Hindlimb muscle (tissue), 1 donor: Measurements from ENCODE around the gene MTUS2. TPM values are rescaled to one million over a fixed set of nuclear protein-coding genes. Genes with fewer than 3 reads are reported as not detected.
"Not testable (repeated sequence)": the region's sequence is repeated elsewhere in the genome, so short reads cannot be mapped to it uniquely, and the experiment has no call there.

Experiments used
- DNase-seq: peaks from one replicate; pipeline ENCODE4 v3.0.0-alpha.2; 2013
- polyA plus RNA-seq: library from polyadenylated mRNA; unstranded; fragments of 120-200 nt; gene quantifications from one replicate; pipeline ENCODE4 v1.2.1, GENCODE V29; 2013; ENCODE audit not compliant: insufficient read length

Gene MTUS2
- polyA plus RNA-seq, 1 donor: 24.3 TPM

- DNase-seq: peak; percentile 21
These were observed 350.4 kb downstream of the MTUS2 start for GRCh38 chr13:29170436-29171082.

GRCh38 chr13:29171244-29171643 is 351.1 kb downstream of the MTUS2 start:
- no peak for DNase-seq

- DNase-seq: no peak
These were observed 354.0 kb downstream of the MTUS2 start for GRCh38 chr13:29174093-29174492.

GRCh38 chr13:29175250-29175873 is 355.2 kb downstream of the MTUS2 start:
- no peak for DNase-seq

GRCh38 chr13:29180055-29180454 is 359.9 kb downstream of the MTUS2 start:
- no peak for DNase-seq

GRCh38 chr13:29182216-29182615 is 362.1 kb downstream of the MTUS2 start:
- DNase-seq: no peak

GRCh38 chr13:29185926-29186325 is 365.8 kb downstream of the MTUS2 start:
- DNase-seq: no peak

- DNase-seq: no peak
These were observed 367.4 kb downstream of the MTUS2 start for GRCh38 chr13:29187584-29187983.

GRCh38 chr13:29190298-29190697 is 370.2 kb downstream of the MTUS2 start:
- DNase-seq: no peak

- no peak for DNase-seq
These were observed 372.9 kb downstream of the MTUS2 start for GRCh38 chr13:29193083-29193482.

GRCh38 chr13:29195456-29195855 is 375.3 kb downstream of the MTUS2 start:
- DNase-seq: no peak

- DNase-seq: no peak
These were observed 376.4 kb downstream of the MTUS2 start for GRCh38 chr13:29196409-29197074.

GRCh38 chr13:29202753-29203152 is 382.6 kb downstream of the MTUS2 start:
- not testable (repeated sequence) for DNase-seq

- DNase-seq: no peak
These were observed 384.5 kb downstream of the MTUS2 start for GRCh38 chr13:29204651-29205050.

GRCh38 chr13:29210676-29211075 is 390.5 kb downstream of the MTUS2 start:
- DNase-seq: no peak

GRCh38 chr13:29211162-29211561 is 391.0 kb downstream of the MTUS2 start:
- not testable (repeated sequence) for DNase-seq

GRCh38 chr13:29222458-29222857 is 402.3 kb downstream of the MTUS2 start:
- no peak for DNase-seq

GRCh38 chr13:29224206-29224605 is 404.1 kb downstream of the MTUS2 start:
- no peak for DNase-seq

- peak; percentile 36 for DNase-seq
These were observed 407.4 kb downstream of the MTUS2 start for GRCh38 chr13:29227576-29227975.

GRCh38 chr13:29230299-29230845 is 410.2 kb downstream of the MTUS2 start:
- no peak for DNase-seq

- DNase-seq: no peak
These were observed 419.8 kb downstream of the MTUS2 start for GRCh38 chr13:29239653-29240525.

GRCh38 chr13:29254626-29255370 is 434.7 kb downstream of the MTUS2 start:
- DNase-seq: no peak
